Keratinocyte (primary cell): Measurements from ENCODE around the gene UCK2. TPM values are rescaled to one million over a fixed set of nuclear protein-coding genes. Genes with fewer than 3 reads are reported as not detected.

Experiments used
- DNase-seq: peaks from one replicate; pipeline ENCODE4 v3.0.0-alpha.2; 2011; ENCODE audit warnings: low read depth, missing footprints, low spot score
- FAIRE-seq: peaks from 2 replicates; lab custom pipeline; 2011; peaks lifted over from hg19 to GRCh38; lab: Jason Lieb, UNC
- H2AFZ ChIP-seq: 2 replicates; pipeline ENCODE4 v1.6.0; 2012; ENCODE audit warnings: low read length, control low read depth, inconsistent platforms; ENCODE audit not compliant: control insufficient read depth
- H3K27ac ChIP-seq: 2 replicates; pipeline ENCODE4 v1.5.1; 2011; ENCODE audit warnings: low read length; ENCODE audit not compliant: control insufficient read depth, insufficient read depth
- H3K27me3 ChIP-seq: 3 replicates; pipeline ENCODE4 v1.6.0; 2011; ENCODE audit warnings: low read length; ENCODE audit not compliant: control insufficient read depth, insufficient read depth; ENCODE audit errors: extremely low read depth
- H3K36me3 ChIP-seq, 2 experiments: 2 replicates in 1 of 2; 3 replicates in 1 of 2; pipeline ENCODE4 v1.5.1; 2011; ENCODE audit warnings: low read length in 2 of 2, mild to moderate bottlenecking in 1 of 2; ENCODE audit not compliant: control insufficient read depth in 2 of 2, insufficient read depth in 2 of 2; ENCODE audit errors: extremely low read depth in 1 of 2
- H3K4me1 ChIP-seq: 3 replicates; pipeline ENCODE4 v1.5.1; 2011; ENCODE audit warnings: low read length; ENCODE audit not compliant: control insufficient read depth, insufficient read depth; ENCODE audit errors: extremely low read depth
- H3K4me2 ChIP-seq: 3 replicates; pipeline ENCODE4 v1.6.0; 2011; ENCODE audit warnings: low read depth, low read length; ENCODE audit not compliant: control insufficient read depth, insufficient read depth; ENCODE audit errors: extremely low read depth
- H3K4me3 ChIP-seq, 3 experiments: fragments of 200-600 bp in 1 of 3; sonication (generic) in 1 of 3; 2 replicates in 2 of 3; 3 replicates in 1 of 3; pipeline ENCODE4 v1.5.1; 2011 to 2016; ENCODE audit warnings: low read length in 3 of 3, mild to moderate bottlenecking in 3 of 3, control low read depth in 2 of 3, inconsistent platforms in 1 of 3, low read depth in 1 of 3, mixed read lengths in 1 of 3, mixed run types in 1 of 3, moderate library complexity in 1 of 3; ENCODE audit not compliant: control insufficient read depth in 2 of 3, insufficient read depth in 2 of 3; ENCODE audit errors: extremely low read depth in 1 of 3
- H3K79me2 ChIP-seq: 2 replicates; pipeline ENCODE4 v1.6.0; 2012; ENCODE audit warnings: low read length; ENCODE audit not compliant: control insufficient read depth, insufficient read depth
- H3K9ac ChIP-seq: 3 replicates; pipeline ENCODE4 v1.6.0; 2011; ENCODE audit warnings: low read length; ENCODE audit not compliant: control insufficient read depth, insufficient read depth; ENCODE audit errors: extremely low read depth
- H3K9me1 ChIP-seq: 3 replicates; pipeline ENCODE4 v1.6.0; 2011; ENCODE audit warnings: low read length; ENCODE audit not compliant: control insufficient read depth, insufficient read depth; ENCODE audit errors: extremely low read depth
- H3K9me3 ChIP-seq: 2 replicates; pipeline ENCODE4 v1.5.1; 2012; ENCODE audit warnings: low read depth, low read length; ENCODE audit not compliant: control insufficient read depth
- H4K20me1 ChIP-seq: 3 replicates; pipeline ENCODE4 v1.6.0; 2011; ENCODE audit warnings: low read length; ENCODE audit not compliant: control insufficient read depth, insufficient read depth; ENCODE audit errors: extremely low read depth
- CTCF ChIP-seq, 3 experiments: IDR thresholded peaks in 1 of 3; conservative IDR thresholded peaks in 1 of 3; optimal IDR thresholded peaks in 1 of 3; 2 replicates in 2 of 3; 3 replicates in 1 of 3; pipeline versions ENCODE3 to v1.5.1; 2011; ENCODE audit warnings: low read length in 3 of 3, mild to moderate bottlenecking in 3 of 3, moderate library complexity in 2 of 3, control low read depth in 1 of 3, inconsistent platforms in 1 of 3; ENCODE audit not compliant: insufficient read depth in 2 of 3; ENCODE audit errors: extremely low read depth in 1 of 3
- EZH2 ChIP-seq: IDR thresholded peaks from one replicate; pipeline ENCODE4 v1.6.1; 2012; ENCODE audit warnings: inconsistent platforms, mild to moderate bottlenecking, low read length, moderate library complexity
- dilution Hi-C: fragments of 300-500 bp; cut with MboI; formaldehyde crosslinking; loops from one replicate; pipeline ENCODE4 v1.7.0; 2020; ENCODE audit warnings: low sequenced_read_pairs; ENCODE audit not compliant: extremely low pct_ligation_motif_present
- polyA plus RNA-seq, 5 experiments: library from polyadenylated mRNA; depleted of rRNA in 3 of 5; stranded (reverse) in 3 of 5; stranded (forward) in 1 of 5; unstranded in 1 of 5; fragments of >200 nt; gene quantifications; 1 replicate in 1 of 5; 2 replicates in 3 of 5; 3 replicates in 1 of 5; pipeline versions ENCODE4 v1.2.1 to v1.2.3, GENCODE V29; 2011 to 2012; ENCODE audit warnings: missing spikeins in 2 of 5, low read depth in 1 of 5, low replicate concordance in 1 of 5

UCK2 gene
- polyA plus RNA-seq, 1 donor (not counting 4 experiments of a cell fraction or from before 2014, with no cell fraction given): 71.9 TPM

- dilution Hi-C loops: no loop called here
- H3K4me1 ChIP-seq: peaks cover 63% of the 10 kb centered on the region
- H3K9me3 ChIP-seq: no peaks in the 10 kb centered on the region
- H3K27ac ChIP-seq: no peak overlapping the region
- no peaks in the 10 kb centered on the region for H3K9me1 ChIP-seq
- peaks cover 11% of the 10 kb centered on the region for H3K79me2 ChIP-seq
- no peak overlapping the region for H3K9ac ChIP-seq
- H2AFZ ChIP-seq: no peak overlapping the region
- no peaks in the 10 kb centered on the region for H4K20me1 ChIP-seq
- FAIRE-seq (no peak), DNase-seq (no peak)
- no peaks in the 10 kb centered on the region for H3K27me3 ChIP-seq
- no peak overlapping the region for H3K4me3 ChIP-seq
- H3K36me3 ChIP-seq: peaks cover 9 to 19% of the 10 kb centered on the region in 2 experiments
- H3K4me2 ChIP-seq: no peak overlapping the region
- TF ChIP-seq EZH2: no peak
- no peak for TF ChIP-seq CTCF (optimal IDR thresholded peaks at IDR 0.05 in 1 of 3, IDR thresholded peaks at IDR 0.05 in 1 of 3, conservative IDR thresholded peaks at IDR 0.05 in 1 of 3; ENCODE audit: extremely low read depth in 1 of 3, insufficient read depth in 2 of 3, low read length in 3 of 3)
Measured at GRCh38 chr1:165902565-165902964, 75.2 kb downstream of the UCK2 start.

GRCh38 chr1:165903672-165904071 is 76.3 kb downstream of the UCK2 start:
- Histone ChIP-seq H3K27ac (peak overlapping the region; percentile 52), H3K4me3 (peak overlapping the region in 1 of 3 experiments; percentile 22), H3K36me3 (peaks cover 15 to 23% of the 10 kb centered on the region in 2 experiments), H3K9me3 (no peaks in the 10 kb centered on the region), H4K20me1 (no peaks in the 10 kb centered on the region), H3K4me1 (peaks cover 52% of the 10 kb centered on the region), H3K4me2 (peak overlapping the region; percentile 75), H2AFZ (no peak overlapping the region), H3K9ac (no peak overlapping the region), H3K79me2 (peaks cover 9% of the 10 kb centered on the region), H3K27me3 (no peaks in the 10 kb centered on the region), H3K9me1 (no peaks in the 10 kb centered on the region)
- FAIRE-seq: peak; percentile 89
- DNase-seq: peak; percentile 79
- dilution Hi-C loops: no loop called here
- no peak for TF ChIP-seq CTCF (optimal IDR thresholded peaks at IDR 0.05 in 1 of 3, IDR thresholded peaks at IDR 0.05 in 1 of 3, conservative IDR thresholded peaks at IDR 0.05 in 1 of 3; ENCODE audit: extremely low read depth in 1 of 3, insufficient read depth in 2 of 3, low read length in 3 of 3)
- TF ChIP-seq EZH2: no peak
